Lower leg skin (tissue), 4 donors: ENCODE results near the gene ADGRE3. TPM values are rescaled to one million over a fixed set of nuclear protein-coding genes. Genes with fewer than 3 reads are reported as not detected.

ENCODE experiments used
- DNase-seq, 2 donors: peaks; one replicate each; pipeline ENCODE4 v3.0.0-alpha.2; 2019; ENCODE audit warnings: low spot score in 2 of 2
- H3K4me3 ChIP-seq: fragments of 200-600 bp; sonication (generic); 2 replicates; pipeline ENCODE4 v1.5.1; 2017; ENCODE audit warnings: mild to moderate bottlenecking, low read depth; ENCODE audit not compliant: poor library complexity, severe bottlenecking
- CTCF ChIP-seq, 3 donors: fragments of 450-650 bp; IDR thresholded peaks; one replicate each; pipeline ENCODE4 v1.5.1; 2016; ENCODE audit warnings: antibody characterized with exemption in 3 of 3, mild to moderate bottlenecking in 3 of 3, moderate library complexity in 2 of 3
- POLR2A ChIP-seq, 2 donors: fragments of 450-650 bp; IDR thresholded peaks; one replicate each; pipeline ENCODE4 v1.6.1; 2016 to 2017; ENCODE audit warnings: antibody characterized with exemption in 2 of 2, mild to moderate bottlenecking in 1 of 2, moderate library complexity in 1 of 2
- WGBS, 2 donors: methylation state at CpG; one replicate each; pipeline ENCODE4 v1.1.5; 2018; 5-methylcytosine and 5-hydroxymethylcytosine counted together
- intact Hi-C: fragments of 100-400 bp; cut with DNase I; formaldehyde crosslinking; loops from one replicate; pipeline ENCODE4 v1.15.0; 2023; ENCODE audit warnings: low total_unique reads
- total RNA-seq, 4 donors: library from RNA; depleted of rRNA; stranded (reverse); fragments of >200 nt; gene quantifications; one replicate each; pipeline ENCODE4 v1.1.0, GENCODE V29; 2016

Gene ADGRE3
- total RNA-seq, 4 donors from 2014 or later = not detected

- H3K4me3 ChIP-seq = no peak overlapping the region
- 66 to 68% methylated on average over 7 of the region's 7 CpGs for WGBS, 2 donors
- no peak for DNase-seq
- intact Hi-C loops = no loop called here
- TF ChIP-seq POLR2A (IDR thresholded peaks at IDR 0.05) (no peak), CTCF (IDR thresholded peaks at IDR 0.05) (no peak)
Measured at GRCh38 chr19:14654786-14655560, 19.7 kb downstream of the ADGRE3 start.

DNA sequence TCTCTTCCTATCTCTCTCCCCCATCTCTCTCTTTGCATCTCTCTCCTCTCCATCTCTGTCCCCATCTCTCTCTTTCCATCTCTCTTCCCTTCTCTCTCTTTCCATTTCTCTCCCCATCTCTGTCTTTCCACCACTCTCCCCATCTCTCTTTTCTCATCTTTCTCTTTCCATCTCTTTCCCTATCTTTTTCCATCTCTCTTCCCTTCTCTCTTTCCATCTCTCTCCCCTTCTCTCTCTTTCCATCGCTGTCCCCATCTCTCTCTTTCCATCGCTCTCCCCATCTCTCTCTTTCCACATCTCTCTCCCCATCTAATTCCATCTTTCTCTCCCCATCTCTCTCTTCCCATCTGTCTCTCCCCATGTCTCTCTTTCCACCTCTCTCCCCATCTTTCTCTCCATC lies 24.5 kb downstream of the ADGRE3 start:
- intact Hi-C loops = no loop called here
- no peak overlapping the region for H3K4me3 ChIP-seq
- WGBS, 2 donors = 58 to 67% methylated on average over 2 of the region's 2 CpGs
- TF ChIP-seq POLR2A (IDR thresholded peaks at IDR 0.05) = no peak
- TF ChIP-seq CTCF (IDR thresholded peaks at IDR 0.05) = no peak
- no peak for DNase-seq

- TF ChIP-seq POLR2A (IDR thresholded peaks at IDR 0.05) (no peak), CTCF (IDR thresholded peaks at IDR 0.05) (no peak)
- intact Hi-C loops = no loop called here
- 72 to 78% methylated on average over 4 of the region's 4 CpGs for WGBS, 2 donors
- no peak for DNase-seq
- H3K4me3 ChIP-seq = no peak overlapping the region
Measured at GRCh38 chr19:14649020-14649419, 25.6 kb downstream of the ADGRE3 start.

- TF ChIP-seq POLR2A (IDR thresholded peaks at IDR 0.05) (no peak), CTCF (IDR thresholded peaks at IDR 0.05) (no peak)
- 69 to 90% methylated on average over 2 of the region's 2 CpGs for WGBS, 2 donors
Measured at GRCh38 chr19:14648506-14648905, 26.1 kb downstream of the ADGRE3 start.

GRCh38 chr19:14639536-14640277 lies 34.9 kb downstream of the ADGRE3 start:
- 52 to 55% methylated on average over 4 of the region's 4 CpGs for WGBS, 2 donors

More at GRCh38 chr19:14648506-14648905, 26.1 kb downstream of the ADGRE3 start:
- DNase-seq = no peak
- H3K4me3 ChIP-seq = no peak overlapping the region
- intact Hi-C loops = no loop called here

More at GRCh38 chr19:14639536-14640277, 34.9 kb downstream of the ADGRE3 start:
- intact Hi-C loops = no loop called here
- no peak for DNase-seq
- TF ChIP-seq POLR2A (IDR thresholded peaks at IDR 0.05) (no peak), CTCF (IDR thresholded peaks at IDR 0.05) (no peak)
- no peak overlapping the region for H3K4me3 ChIP-seq
